ENCODE data around the gene SLC35A4. TPM values are rescaled to one million over a fixed set of nuclear protein-coding genes. Genes with fewer than 3 reads are reported as not detected.
A peak's percentile ranks its signal among the peaks of the same experiment; 100 is the strongest.
"Not testable (repeated sequence)": the region's sequence is repeated elsewhere in the genome, so short reads cannot be mapped to it uniquely, and the experiment has no call there.

SLC35A4 gene
- total RNA-seq, 4 donors from 2014 or later: 24.5 to 52.0 (median 32.7) TPM

- no peak overlapping the region for H3K27ac ChIP-seq
- ATAC-seq: no peak
- H3K36me3 ChIP-seq: no peaks in the 10 kb centered on the region
- H3K9me3 ChIP-seq: no peaks in the 10 kb centered on the region
- 43 to 61% methylated on average over 1 to 2 of the region's 2 CpGs for WGBS, 2 donors (ENCODE audit: low coverage in 1 of 2)
- H3K4me1 ChIP-seq: no peaks in the 10 kb centered on the region
- H3K4me3 ChIP-seq: no peak overlapping the region
- TF ChIP-seq POLR2A (IDR thresholded peaks at IDR 0.05): no peak
- TF ChIP-seq POLR2AphosphoS5 (IDR thresholded peaks at IDR 0.05): no peak
- TF ChIP-seq CTCF (IDR thresholded peaks at IDR 0.05): no peak
- no peak for TF ChIP-seq EP300 (IDR thresholded peaks at IDR 0.05)
- H3K27me3 ChIP-seq: peaks cover 5% of the 10 kb centered on the region
These were observed 34.2 kb downstream of the SLC35A4 start for GRCh38 chr5:140598836-140599235.

GRCh38 chr5:140600096-140600495 is 35.5 kb downstream of the SLC35A4 start:
- TF ChIP-seq EP300 (IDR thresholded peaks at IDR 0.05): no peak
- no peak for TF ChIP-seq POLR2A (IDR thresholded peaks at IDR 0.05)
- no peak for TF ChIP-seq CTCF (IDR thresholded peaks at IDR 0.05)
- no peak for TF ChIP-seq POLR2AphosphoS5 (IDR thresholded peaks at IDR 0.05)
- Histone ChIP-seq H3K27ac (no peak overlapping the region), H3K9me3 (no peaks in the 10 kb centered on the region), H3K27me3 (no peaks in the 10 kb centered on the region), H3K4me1 (no peaks in the 10 kb centered on the region), H3K4me3 (no peak overlapping the region), H3K36me3 (no peaks in the 10 kb centered on the region)
- no peak for ATAC-seq

GRCh38 chr5:140602147-140602546 is 37.5 kb downstream of the SLC35A4 start:
- ATAC-seq: no peak
- Histone ChIP-seq H3K4me1 (no peaks in the 10 kb centered on the region), H3K27me3 (no peaks in the 10 kb centered on the region), H3K4me3 (no peak overlapping the region), H3K36me3 (no peaks in the 10 kb centered on the region), H3K9me3 (no peaks in the 10 kb centered on the region), H3K27ac (peak overlapping the region in 2 of 4 donors; percentile 7 to 32)
- WGBS, 2 donors (ENCODE audit: low coverage in 1 of 2): 69 to 77% methylated on average over 3 to 4 of the region's 4 CpGs
- no peak for TF ChIP-seq POLR2AphosphoS5 (IDR thresholded peaks at IDR 0.05)
- no peak for TF ChIP-seq POLR2A (IDR thresholded peaks at IDR 0.05)
- no peak for TF ChIP-seq EP300 (IDR thresholded peaks at IDR 0.05)
- no peak for TF ChIP-seq CTCF (IDR thresholded peaks at IDR 0.05)

GRCh38 chr5:140603446-140603698 is 38.7 kb downstream of the SLC35A4 start:
- H3K36me3 ChIP-seq, ATAC-seq, H3K9me3 ChIP-seq, H3K27ac ChIP-seq, H3K4me1 ChIP-seq, H3K27me3 ChIP-seq, H3K4me3 ChIP-seq: not testable (repeated sequence)
- 100% methylated on average over 3 to 4 of the region's 4 CpGs for WGBS, 2 donors (ENCODE audit: low coverage in 1 of 2)

GRCh38 chr5:140603734-140604133 is 39.1 kb downstream of the SLC35A4 start:
- no peak for TF ChIP-seq POLR2A (IDR thresholded peaks at IDR 0.05)
- TF ChIP-seq EP300 (IDR thresholded peaks at IDR 0.05): no peak
- no peak for TF ChIP-seq POLR2AphosphoS5 (IDR thresholded peaks at IDR 0.05)
- TF ChIP-seq CTCF (IDR thresholded peaks at IDR 0.05): no peak
- Histone ChIP-seq H3K9me3 (no peaks in the 10 kb centered on the region), H3K36me3 (no peaks in the 10 kb centered on the region), H3K4me3 (no peak overlapping the region), H3K27ac (no peak overlapping the region), H3K27me3 (no peaks in the 10 kb centered on the region), H3K4me1 (no peaks in the 10 kb centered on the region)
- 80 to 89% methylated on average over 2 of the region's 2 CpGs for WGBS, 2 donors (ENCODE audit: low coverage in 1 of 2)
- ATAC-seq: no peak

GRCh38 chr5:140605879-140606278 is 41.3 kb downstream of the SLC35A4 start:
- ATAC-seq: no peak
- WGBS, 2 donors (ENCODE audit: low coverage in 1 of 2): 71 to 93% methylated on average over 2 to 3 of the region's 3 CpGs
- Histone ChIP-seq H3K27me3 (no peaks in the 10 kb centered on the region), H3K4me3 (no peak overlapping the region), H3K4me1 (no peaks in the 10 kb centered on the region), H3K9me3 (no peaks in the 10 kb centered on the region), H3K27ac (no peak overlapping the region), H3K36me3 (no peaks in the 10 kb centered on the region)
- TF ChIP-seq POLR2AphosphoS5 (IDR thresholded peaks at IDR 0.05): no peak
- TF ChIP-seq EP300 (IDR thresholded peaks at IDR 0.05): no peak
- TF ChIP-seq CTCF (IDR thresholded peaks at IDR 0.05): no peak
- TF ChIP-seq POLR2A (IDR thresholded peaks at IDR 0.05): no peak
